ENCODE results near the gene P2RX6. TPM values are rescaled to one million over a fixed set of nuclear protein-coding genes. Genes with fewer than 3 reads are reported as not detected.

Gene P2RX6
- total and polyA plus RNA-seq, 2 experiments from 2014 or later = not detected

- no peaks in the 10 kb centered on the region for H3K4me1 ChIP-seq (ENCODE audit: insufficient read depth)
- Mint-ChIP-seq H3K27ac (no peak overlapping the region), H3K9me3 (no peaks in the 10 kb centered on the region), H3K36me3 (ENCODE audit: low read depth) (peaks cover 6% of the 10 kb centered on the region; the same call in 1 of the 3 replicates), H3K4me1 (no peaks in the 10 kb centered on the region; the same call in 2 of the 3 replicates), H3K27me3 (ENCODE audit: insufficient read depth, low read depth, poor library complexity) (peaks cover 1% of the 10 kb centered on the region), H3K4me3 (no peak overlapping the region)
- DNase-seq (ENCODE audit: low spot score) (no peak), ATAC-seq (no peak)
- H3F3A ChIP-seq (replicated peaks; ENCODE audit: low read depth) = no peaks in the 10 kb centered on the region
- no peak overlapping the region for H3K4me2 ChIP-seq
- H3K36me3 ChIP-seq (ENCODE audit: insufficient read depth) = no peaks in the 10 kb centered on the region
- no peak overlapping the region for H3K27ac ChIP-seq (ENCODE audit: low read depth)
- no peaks in the 10 kb centered on the region for H4K20me1 ChIP-seq (replicated peaks; ENCODE audit: insufficient read depth)
- no peak overlapping the region for H2AFZ ChIP-seq
- H3K4me3 ChIP-seq = no peak overlapping the region
- TF ChIP-seq ZNF462 (CRISPR knock-in tag; IDR thresholded peaks at IDR 0.05) (no peak), JUNB (IDR thresholded peaks at IDR 0.05; ENCODE audit: unreplicated experiment) (no peak)
- H3K27me3 ChIP-seq (ENCODE audit: insufficient read depth) = no peaks in the 10 kb centered on the region
- no peaks in the 10 kb centered on the region for H3K9me2 ChIP-seq (ENCODE audit: insufficient read depth)
- H3K79me2 ChIP-seq (replicated peaks; ENCODE audit: insufficient read depth) = no peaks in the 10 kb centered on the region
Measured at GRCh38 chr22:20989323-20990138, 25.4 kb upstream of the P2RX6 start.
